HG02970 (cell line): ENCODE measurements around the gene CWC22.
A peak's percentile ranks its signal among the peaks of the same experiment; 100 is the strongest.
"Not testable (repeated sequence)": the region's sequence is repeated elsewhere in the genome, so short reads cannot be mapped to it uniquely, and the experiment has no call there.

Experiments
- ATAC-seq: cut with Tn5 transposase; IDR thresholded peaks from one replicate; pipeline ENCODE4 v1.9.1; 2021; ENCODE audit warnings: mild to moderate bottlenecking, moderate library complexity, moderate number of reproducible peaks; ENCODE audit not compliant: unreplicated experiment, low FRiP score

Gene CWC22

GRCh38 chr2:180004731-180005130, 2.4 kb downstream of the CWC22 start:
- ATAC-seq: no peak

GRCh38 chr2:180003559-180003958, 3.5 kb downstream of the CWC22 start:
- no peak for ATAC-seq

GRCh38 chr2:180003073-180003472, 4.0 kb downstream of the CWC22 start:
- no peak for ATAC-seq

- ATAC-seq: no peak
Observed at GRCh38 chr2:180002198-180002770, 4.8 kb downstream of the CWC22 start.

GRCh38 chr2:180001726-180002125, 5.4 kb downstream of the CWC22 start:
- ATAC-seq: no peak

GRCh38 chr2:180000434-180000833, 6.7 kb downstream of the CWC22 start:
- no peak for ATAC-seq

GRCh38 chr2:179999000-179999399, 8.1 kb downstream of the CWC22 start:
- no peak for ATAC-seq

GRCh38 chr2:179995741-179996515, 11.2 kb downstream of the CWC22 start:
- ATAC-seq: no peak

- ATAC-seq: no peak
Observed at GRCh38 chr2:179991344-179991743, 15.8 kb downstream of the CWC22 start.

- ATAC-seq: no peak
Observed at GRCh38 chr2:179990676-179991317, 16.3 kb downstream of the CWC22 start.

- ATAC-seq: no peak
Observed at GRCh38 chr2:179987916-179988315, 19.2 kb downstream of the CWC22 start.

GRCh38 chr2:179985163-179985820, 21.8 kb downstream of the CWC22 start:
- ATAC-seq: peak; percentile 77

- ATAC-seq: no peak
Observed at GRCh38 chr2:179983250-179983932, 23.7 kb downstream of the CWC22 start.

GRCh38 chr2:179981085-179981484, 26.0 kb downstream of the CWC22 start:
- ATAC-seq: no peak

- no peak for ATAC-seq
Observed at GRCh38 chr2:179974761-179975160, 32.3 kb downstream of the CWC22 start.

- ATAC-seq: no peak
Observed at GRCh38 chr2:179966778-179967394, 40.2 kb downstream of the CWC22 start.

GRCh38 chr2:179965291-179966258, 41.5 kb downstream of the CWC22 start:
- no peak for ATAC-seq

- no peak for ATAC-seq
Observed at GRCh38 chr2:179963626-179964025, 43.5 kb downstream of the CWC22 start.

GRCh38 chr2:179958251-179958650, 48.8 kb downstream of the CWC22 start:
- ATAC-seq: not testable (repeated sequence)
